BLaER1 (cell line): ENCODE measurements around the gene OR2Y1.

ENCODE experiments used
- H3K27ac ChIP-seq: shearing (Covaris generic); formaldehyde crosslinking; 2 replicates; pipeline ENCODE4 v1.8.1; 2022
- H3K27me3 ChIP-seq: shearing (Covaris generic); formaldehyde crosslinking; 2 replicates; pipeline ENCODE4 v1.8.1; 2022
- H3K36me3 ChIP-seq: shearing (Covaris generic); formaldehyde crosslinking; 2 replicates; pipeline ENCODE4 v1.8.1; 2022
- H3K4me1 ChIP-seq: shearing (Covaris generic); formaldehyde crosslinking; 2 replicates; pipeline ENCODE4 v1.8.1; 2022
- H3K4me2 ChIP-seq: shearing (Covaris generic); formaldehyde crosslinking; 2 replicates; pipeline ENCODE4 v1.8.1; 2022
- H3K4me3 ChIP-seq: shearing (Covaris generic); formaldehyde crosslinking; 2 replicates; pipeline ENCODE4 v1.8.1; 2022
- H3K9ac ChIP-seq: shearing (Covaris generic); formaldehyde crosslinking; 2 replicates; pipeline ENCODE4 v1.8.1; 2022
- H3K9me3 ChIP-seq: shearing (Covaris generic); formaldehyde crosslinking; 2 replicates; pipeline ENCODE4 v1.8.1; 2022
- H4K20me1 ChIP-seq: shearing (Covaris generic); formaldehyde crosslinking; 2 replicates; pipeline ENCODE4 v1.8.1; 2022
- Cebpa-rat ChIP-seq: shearing (Covaris generic); IDR thresholded peaks from 2 replicates; pipeline ENCODE4 v1.8.1; 2022

OR2Y1 gene

GRCh38 chr5:180699042-180699441, 40.8 kb downstream of the OR2Y1 start:
- Histone ChIP-seq H3K4me3 (no peak overlapping the region), H3K9ac (no peak overlapping the region), H3K27ac (no peak overlapping the region), H3K36me3 (no peaks in the 10 kb centered on the region), H4K20me1 (no peaks in the 10 kb centered on the region), H3K4me1 (no peaks in the 10 kb centered on the region), H3K4me2 (no peak overlapping the region), H3K9me3 (peaks cover 21% of the 10 kb centered on the region), H3K27me3 (no peaks in the 10 kb centered on the region)
- no peak for TF ChIP-seq Cebpa-rat

GRCh38 chr5:180696116-180696515, 43.7 kb downstream of the OR2Y1 start:
- Histone ChIP-seq H3K4me2 (no peak overlapping the region), H4K20me1 (no peaks in the 10 kb centered on the region), H3K4me3 (no peak overlapping the region), H3K4me1 (no peaks in the 10 kb centered on the region), H3K36me3 (no peaks in the 10 kb centered on the region), H3K9ac (no peak overlapping the region), H3K9me3 (peaks cover 21% of the 10 kb centered on the region), H3K27ac (no peak overlapping the region), H3K27me3 (no peaks in the 10 kb centered on the region)
- TF ChIP-seq Cebpa-rat, result no peak

GRCh38 chr5:180692429-180692828, 47.4 kb downstream of the OR2Y1 start:
- H3K4me2 ChIP-seq, result no peak overlapping the region
- no peak overlapping the region for H3K9ac ChIP-seq
- peaks cover 34% of the 10 kb centered on the region for H3K4me1 ChIP-seq
- H3K36me3 ChIP-seq, result no peaks in the 10 kb centered on the region
- no peak overlapping the region for H3K4me3 ChIP-seq
- H3K27ac ChIP-seq, result no peak overlapping the region
- H3K27me3 ChIP-seq, result no peaks in the 10 kb centered on the region
- no peak for TF ChIP-seq Cebpa-rat
- no peaks in the 10 kb centered on the region for H4K20me1 ChIP-seq
- H3K9me3 ChIP-seq, result peaks cover 7% of the 10 kb centered on the region

- Histone ChIP-seq H3K4me1 (peaks cover 35% of the 10 kb centered on the region), H3K27ac (no peak overlapping the region), H3K4me3 (no peak overlapping the region), H3K9ac (no peak overlapping the region), H3K36me3 (no peaks in the 10 kb centered on the region), H3K4me2 (no peak overlapping the region), H3K9me3 (peaks cover 3% of the 10 kb centered on the region), H3K27me3 (no peaks in the 10 kb centered on the region), H4K20me1 (no peaks in the 10 kb centered on the region)
- TF ChIP-seq Cebpa-rat, result no peak
Observed at GRCh38 chr5:180691046-180691445, 48.8 kb downstream of the OR2Y1 start.

- H3K9me3 ChIP-seq, result no peaks in the 10 kb centered on the region
- H4K20me1 ChIP-seq, result no peaks in the 10 kb centered on the region
- peaks cover 35% of the 10 kb centered on the region for H3K4me1 ChIP-seq
- peak overlapping the region; percentile 71; the same call in 1 of the 2 replicates for H3K27ac ChIP-seq
- no peak overlapping the region for H3K9ac ChIP-seq
- H3K27me3 ChIP-seq, result no peaks in the 10 kb centered on the region
- peak overlapping the region; percentile 74 for H3K4me2 ChIP-seq
- H3K4me3 ChIP-seq, result no peak overlapping the region
- no peaks in the 10 kb centered on the region for H3K36me3 ChIP-seq
- no peak for TF ChIP-seq Cebpa-rat
Observed at GRCh38 chr5:180690562-180690961, 49.3 kb downstream of the OR2Y1 start.

DNA sequence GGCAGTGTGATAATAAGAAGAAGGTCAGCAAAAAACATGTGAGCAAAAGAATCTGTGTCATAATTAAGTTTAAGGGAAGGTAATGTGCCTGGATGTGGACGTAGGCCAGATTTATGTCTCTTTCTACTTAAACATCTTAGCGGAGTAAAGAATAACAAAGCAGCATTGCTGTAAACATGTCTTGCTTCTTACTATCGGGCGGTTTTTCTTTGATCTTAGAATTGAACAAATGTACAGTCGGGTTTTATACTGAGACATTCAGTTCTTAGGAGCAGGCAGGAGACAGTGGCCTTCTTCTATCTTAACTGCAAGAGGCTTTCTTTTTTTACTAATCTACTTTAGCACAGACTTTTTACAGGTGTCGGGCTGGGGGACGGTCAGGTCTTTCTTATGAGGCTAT, 50.1 kb downstream of the OR2Y1 start:
- H3K4me3 ChIP-seq, result no peak overlapping the region
- H3K27me3 ChIP-seq, result no peaks in the 10 kb centered on the region
- TF ChIP-seq Cebpa-rat, result no peak
- H3K4me2 ChIP-seq, result peak overlapping the region; percentile 74
- H3K4me1 ChIP-seq, result peaks cover 35% of the 10 kb centered on the region
- no peaks in the 10 kb centered on the region for H4K20me1 ChIP-seq
- no peaks in the 10 kb centered on the region for H3K36me3 ChIP-seq
- H3K9ac ChIP-seq, result peak overlapping the region; percentile 8; the same call in 1 of the 2 replicates
- peak overlapping the region; percentile 71 for H3K27ac ChIP-seq
- H3K9me3 ChIP-seq, result no peaks in the 10 kb centered on the region
